Raji (cell line): Measurements from ENCODE around the gene KDM5B.

Experiments
- POLR2A ChIP-seq: IDR thresholded peaks from 2 replicates; pipeline ENCODE4 v1.6.1; 2011; ENCODE audit warnings: low read depth, low read length, control low read depth; ENCODE audit not compliant: insufficient read depth

KDM5B gene

GRCh38 chr1:202756391-202756790 lies 51.8 kb downstream of the KDM5B start:
- no peak for TF ChIP-seq POLR2A

- no peak for TF ChIP-seq POLR2A
Measured at GRCh38 chr1:202754293-202754692, 53.9 kb downstream of the KDM5B start.

DNA sequence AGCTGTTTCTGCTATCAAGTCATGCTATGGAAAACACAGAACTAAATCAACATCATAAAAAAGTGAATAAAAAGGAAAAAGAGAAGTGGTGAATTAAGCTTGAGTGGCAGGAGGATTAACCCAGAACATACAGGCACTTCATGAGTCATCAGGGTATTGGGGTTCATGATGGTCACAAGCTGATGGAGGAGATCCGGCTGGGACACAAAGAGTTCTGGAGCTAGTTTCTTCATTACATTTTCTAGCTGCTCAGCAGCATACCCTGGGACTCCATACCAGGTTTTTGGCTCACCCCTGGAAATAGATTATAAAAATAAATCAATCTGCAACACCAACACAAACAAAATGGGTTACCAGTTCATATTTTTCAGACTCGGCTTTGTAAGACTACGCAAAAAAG lies 55.4 kb downstream of the KDM5B start:
- TF ChIP-seq POLR2A = no peak

DNA sequence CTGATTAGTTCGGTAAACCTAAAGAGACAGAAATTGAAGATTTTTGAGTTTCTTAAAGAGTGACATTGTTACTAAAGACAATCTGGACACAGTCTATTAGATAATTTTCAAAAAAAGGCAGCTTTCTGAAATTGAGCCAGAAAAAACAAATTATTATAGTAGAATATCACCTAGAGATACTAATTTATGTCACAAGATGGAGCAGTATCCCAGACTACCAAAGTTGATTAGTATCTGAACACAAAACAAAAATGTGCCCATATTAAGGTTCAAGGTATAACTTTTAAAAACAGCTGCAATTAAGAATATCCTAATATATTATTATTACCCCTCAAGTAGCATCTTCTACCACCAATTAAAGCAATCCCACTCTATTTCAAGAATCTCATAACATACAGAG lies 57.5 kb downstream of the KDM5B start:
- no peak for TF ChIP-seq POLR2A

- no peak for TF ChIP-seq POLR2A
Measured at GRCh38 chr1:202750024-202750423, 58.2 kb downstream of the KDM5B start.

DNA sequence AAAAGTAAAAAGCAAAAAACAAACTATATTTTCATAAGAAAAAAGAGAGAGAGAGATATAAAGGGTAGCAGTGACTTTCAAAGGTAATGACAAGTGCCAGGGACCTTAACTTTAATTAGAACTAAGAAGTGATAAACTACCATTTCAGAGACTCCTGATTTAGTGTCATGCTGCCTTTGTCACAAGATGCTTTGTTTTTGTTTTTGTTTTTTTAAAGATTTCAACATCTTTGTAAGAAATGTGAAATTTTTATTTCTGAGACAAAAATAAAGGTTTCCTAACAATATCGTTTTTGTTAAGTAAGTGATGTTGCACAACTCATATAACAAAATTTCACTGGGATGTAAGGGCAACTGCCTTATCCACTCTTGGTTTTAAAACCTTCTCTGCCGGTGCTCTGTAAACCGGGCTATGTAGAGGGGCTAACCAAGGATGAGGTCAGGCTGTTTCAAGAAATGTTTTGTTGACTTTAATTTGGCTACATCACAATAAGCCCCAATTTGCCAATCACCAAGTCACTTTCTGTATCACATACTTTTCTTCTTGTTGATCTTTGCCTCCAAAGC lies 62.8 kb downstream of the KDM5B start:
- TF ChIP-seq POLR2A = no peak

DNA sequence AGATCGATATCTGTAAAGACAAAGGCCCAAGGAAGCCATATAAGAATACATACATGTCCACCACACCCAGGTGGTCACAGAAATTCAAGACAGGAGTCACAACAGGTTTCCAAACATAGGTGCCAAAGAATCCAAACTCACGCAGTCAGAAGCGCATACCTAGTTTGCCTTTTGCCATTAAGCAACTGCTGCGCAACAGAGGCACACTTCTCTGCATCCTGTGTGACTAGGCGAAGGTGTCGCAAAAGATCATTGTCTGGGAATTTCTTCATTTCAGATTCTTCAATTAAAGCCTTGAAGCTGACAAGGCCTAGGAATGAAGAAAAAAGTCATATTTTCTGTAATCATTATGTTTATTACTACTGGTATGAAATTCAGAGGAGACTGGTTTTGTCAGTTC lies 65.7 kb downstream of the KDM5B start:
- TF ChIP-seq POLR2A = no peak

GRCh38 chr1:202733251-202733650 lies 75.0 kb downstream of the KDM5B start:
- TF ChIP-seq POLR2A = no peak

GRCh38 chr1:202728951-202729350 lies 79.3 kb downstream of the KDM5B start:
- no peak for TF ChIP-seq POLR2A

GRCh38 chr1:202725526-202725925 lies 82.7 kb downstream of the KDM5B start:
- TF ChIP-seq POLR2A = no peak

- TF ChIP-seq POLR2A = no peak
Measured at GRCh38 chr1:202723708-202724107, 84.5 kb downstream of the KDM5B start.

GRCh38 chr1:202716654-202717053 lies 91.6 kb downstream of the KDM5B start:
- TF ChIP-seq POLR2A = no peak

DNA sequence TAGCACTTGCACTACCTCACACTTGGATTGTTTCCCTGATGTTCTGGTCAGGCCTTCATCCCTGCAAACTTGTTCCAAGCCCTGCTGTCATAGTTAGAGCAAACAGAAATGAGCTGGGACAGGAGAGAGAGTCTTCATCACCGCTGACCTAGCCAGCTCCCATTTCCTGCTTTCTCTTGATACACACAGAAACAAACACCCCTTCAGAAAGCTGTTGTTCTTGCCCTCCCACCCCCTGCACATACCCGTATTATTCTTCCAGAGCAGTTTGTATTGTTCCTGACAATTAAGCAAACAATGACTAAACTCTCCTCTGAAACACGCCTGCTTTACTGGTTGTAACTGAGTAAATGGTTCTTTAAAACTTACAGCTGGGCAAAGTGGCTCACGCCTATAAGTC lies 95.1 kb downstream of the KDM5B start:
- TF ChIP-seq POLR2A = no peak

DNA sequence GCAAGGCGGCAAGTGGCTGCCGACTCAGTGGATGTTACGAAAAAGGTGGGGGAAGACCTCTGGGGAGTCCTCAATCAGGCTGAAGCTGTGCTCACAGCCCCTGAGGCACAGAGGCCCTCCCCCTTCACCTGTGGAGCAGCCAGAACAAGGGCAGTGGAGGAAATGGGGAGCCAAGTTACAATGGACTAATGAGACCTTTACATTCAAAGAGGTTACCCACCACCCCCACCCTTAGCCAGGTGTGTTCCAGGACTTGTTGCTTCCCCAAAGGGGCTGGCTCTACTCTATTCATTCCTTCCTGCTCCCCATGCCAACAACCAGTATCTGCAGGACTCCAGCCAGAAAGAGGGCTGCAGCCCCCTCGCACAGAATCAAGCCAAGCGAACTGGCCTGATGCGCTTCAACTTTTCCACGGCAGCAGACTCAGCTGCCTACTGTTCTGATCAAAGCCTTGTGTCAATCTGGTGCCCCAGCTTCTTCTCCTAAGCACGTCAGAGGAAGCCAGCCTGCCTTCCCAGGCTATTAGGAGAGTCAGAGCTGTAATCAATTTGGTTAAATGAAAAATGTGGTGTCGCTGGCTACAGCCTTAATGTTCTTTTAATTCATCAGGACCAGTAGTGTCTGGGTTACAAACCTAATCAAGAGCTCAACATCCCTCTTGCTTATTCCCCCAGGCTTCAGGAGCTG lies 96.1 kb downstream of the KDM5B start:
- no peak for TF ChIP-seq POLR2A

DNA sequence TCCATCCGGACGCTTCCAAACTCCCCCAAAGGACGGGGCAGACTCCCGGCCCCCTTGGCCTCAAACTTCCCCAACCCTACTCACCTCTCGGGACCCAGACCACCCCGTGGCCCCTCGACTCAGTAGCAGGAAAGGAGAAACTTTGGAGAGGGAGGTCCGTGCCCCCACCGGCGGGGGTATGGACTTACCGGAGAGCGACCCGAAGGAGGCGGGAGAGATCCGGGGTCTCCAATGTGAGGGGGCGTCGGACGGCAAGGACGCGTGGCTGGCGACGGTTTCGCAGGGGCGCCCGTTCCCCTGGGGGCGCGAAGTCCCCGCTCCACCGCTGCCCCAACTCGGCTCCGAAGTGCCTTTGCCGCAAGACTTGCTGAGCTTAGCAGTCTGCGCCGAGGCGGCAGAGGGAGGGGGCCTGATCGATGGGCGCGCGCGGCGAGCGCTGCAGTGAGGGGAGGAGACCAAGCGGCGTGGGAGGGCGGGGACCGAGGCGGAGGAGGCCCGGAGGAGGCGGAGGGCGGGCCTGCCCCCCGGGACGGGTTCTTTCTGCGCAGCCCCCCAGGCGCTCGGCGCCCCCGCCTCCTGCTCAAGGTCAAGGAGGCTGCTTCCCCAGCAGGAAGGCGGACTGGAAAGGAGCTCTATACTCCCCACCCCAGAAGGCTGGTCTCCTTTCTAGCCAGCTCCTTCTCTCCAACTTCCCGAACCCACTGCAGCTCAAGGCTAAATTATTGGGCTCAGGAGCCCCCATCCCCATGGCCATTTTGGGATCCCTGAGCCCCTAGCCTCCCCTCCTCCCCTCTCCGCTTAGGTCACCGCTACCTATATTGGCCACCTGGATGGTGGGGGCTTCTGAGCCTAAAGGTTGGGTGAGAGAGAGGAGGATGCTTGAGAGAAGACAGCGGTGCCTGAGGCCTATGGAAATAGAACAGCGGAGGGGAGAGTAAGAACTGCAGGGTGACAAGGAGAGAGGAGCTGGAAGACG lies 97.9 kb downstream of the KDM5B start, which contains the start of gene SYT2:
SYT2 (minus strand) TSS at position 385 of the 976 bp plus-strand sequence. CDS start 104,682 bp downstream, outside the sequence.
- no peak for TF ChIP-seq POLR2A
